ENCODE data around the gene CLPSL2. TPM values are rescaled to one million over a fixed set of nuclear protein-coding genes. Genes with fewer than 3 reads are reported as not detected.

CLPSL2 gene
- total and polyA plus RNA-seq, 10 of the 15 experiments (the other 5 are each of a cell fraction or from before 2014, with no cell fraction given) = 0.32 to 1.3 TPM; not detected in 8

- TF ChIP-seq NR2C2 (IDR thresholded peaks at IDR 0.05; ENCODE audit: borderline replicate concordance, control insufficient read depth, insufficient read length, low read depth) (no peak), RCOR1 (conservative IDR thresholded peaks at IDR 0.05; ENCODE audit: low read depth, low read length) (no peak), GABPA (IDR thresholded peaks at IDR 0.05; ENCODE audit: low read depth) (no peak), NFXL1 (IDR thresholded peaks at IDR 0.05; ENCODE audit: borderline replicate concordance) (no peak), RFX5 (IDR thresholded peaks at IDR 0.05; ENCODE audit: low read depth, low read length) (no peak), ZBTB33 (IDR thresholded peaks at IDR 0.05) (no peak)
- TF ChIP-seq, protein P1, sequence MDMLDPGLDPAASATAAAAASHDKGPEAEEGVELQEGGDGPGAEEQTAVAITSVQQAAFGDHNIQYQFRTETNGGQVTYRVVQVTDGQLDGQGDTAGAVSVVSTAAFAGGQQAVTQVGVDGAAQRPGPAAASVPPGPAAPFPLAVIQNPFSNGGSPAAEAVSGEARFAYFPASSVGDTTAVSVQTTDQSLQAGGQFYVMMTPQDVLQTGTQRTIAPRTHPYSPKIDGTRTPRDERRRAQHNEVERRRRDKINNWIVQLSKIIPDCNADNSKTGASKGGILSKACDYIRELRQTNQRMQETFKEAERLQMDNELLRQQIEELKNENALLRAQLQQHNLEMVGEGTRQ (IDR thresholded peaks at IDR 0.05; ENCODE audit: borderline replicate concordance, low read depth, low read length) = no peak
- TF ChIP-seq, protein P2, sequence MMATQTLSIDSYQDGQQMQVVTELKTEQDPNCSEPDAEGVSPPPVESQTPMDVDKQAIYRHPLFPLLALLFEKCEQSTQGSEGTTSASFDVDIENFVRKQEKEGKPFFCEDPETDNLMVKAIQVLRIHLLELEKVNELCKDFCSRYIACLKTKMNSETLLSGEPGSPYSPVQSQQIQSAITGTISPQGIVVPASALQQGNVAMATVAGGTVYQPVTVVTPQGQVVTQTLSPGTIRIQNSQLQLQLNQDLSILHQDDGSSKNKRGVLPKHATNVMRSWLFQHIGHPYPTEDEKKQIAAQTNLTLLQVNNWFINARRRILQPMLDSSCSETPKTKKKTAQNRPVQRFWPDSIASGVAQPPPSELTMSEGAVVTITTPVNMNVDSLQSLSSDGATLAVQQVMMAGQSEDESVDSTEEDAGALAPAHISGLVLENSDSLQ (IDR thresholded peaks at IDR 0.05) = no peak
Observed at GRCh38 chr6:35796236-35796635, 19.8 kb downstream of the CLPSL2 start (continued).
